Endothelial cell of umbilical vein (primary cell): ENCODE data around the gene SH3D19. TPM values are rescaled to one million over a fixed set of nuclear protein-coding genes. Genes with fewer than 3 reads are reported as not detected.

Source experiments
- BruUV-seq: library from RNA; stranded (reverse); fragments of 400-500 nt; replicated peaks from 2 replicates; lab custom pipeline; 2021; lab: Mats Ljungman, UMichigan
- CTCF ChIA-PET: fragments of 300-600, 350-600 bp; sonication (Branson Sonifier 250); formaldehyde crosslinking; loops from one replicate; lab custom pipeline; 2021; ENCODE audit warnings: antibody characterized with exemption, inconsistent platforms; lab: Charles Lee
- POLR2A ChIA-PET: fragments of 300-600, 350-600 bp; sonication (Branson Sonifier 250); formaldehyde crosslinking; loops from one replicate; lab custom pipeline; 2021; ENCODE audit warnings: antibody characterized with exemption, inconsistent platforms; lab: Charles Lee
- DNase-seq: peaks from one replicate; pipeline ENCODE4 v3.0.0-alpha.2; 2011; ENCODE audit warnings: low read depth, low spot score
- FAIRE-seq: peaks from 2 replicates; lab custom pipeline; 2011; peaks lifted over from hg19 to GRCh38; lab: Jason Lieb, UNC
- H2AFZ ChIP-seq: 2 replicates; pipeline ENCODE4 v1.6.0; 2012; ENCODE audit warnings: low read depth, low read length, control low read depth, inconsistent platforms
- H3K27ac ChIP-seq: 2 replicates; pipeline ENCODE4 v1.5.1; 2011; ENCODE audit warnings: low read depth, mild to moderate bottlenecking, control low read depth, low read length, moderate library complexity; ENCODE audit not compliant: insufficient read depth
- H3K27me3 ChIP-seq, 2 experiments: 2 replicates each; pipeline versions ENCODE4 v1.6.0 to v1.6.1; 2011; ENCODE audit warnings: low read length in 2 of 2, mixed read lengths in 1 of 2; ENCODE audit not compliant: control insufficient read depth in 2 of 2, insufficient read depth in 2 of 2
- H3K36me3 ChIP-seq, 2 experiments: 2 replicates in 1 of 2; 3 replicates in 1 of 2; pipeline ENCODE4 v1.5.1; 2011; ENCODE audit warnings: low read length in 2 of 2, mild to moderate bottlenecking in 1 of 2, moderate library complexity in 1 of 2; ENCODE audit not compliant: control insufficient read depth in 2 of 2, insufficient read depth in 2 of 2; ENCODE audit errors: extremely low read depth in 1 of 2
- H3K4me1 ChIP-seq: 3 replicates; pipeline ENCODE4 v1.5.1; 2011; ENCODE audit warnings: mild to moderate bottlenecking, low read length; ENCODE audit not compliant: control insufficient read depth, insufficient read depth; ENCODE audit errors: extremely low read depth
- H3K4me2 ChIP-seq: 2 replicates; pipeline ENCODE4 v1.6.1; 2011; ENCODE audit warnings: low read length, control low read depth, mixed read lengths; ENCODE audit not compliant: insufficient read depth
- H3K4me3 ChIP-seq, 3 experiments: fragments of 200-600 bp in 1 of 3; sonication (generic), shearing (Covaris generic) in 1 of 3; replicated peaks in 1 of 3; 2 replicates each; pipeline ENCODE4 v1.5.1; 2011 to 2016; ENCODE audit warnings: control low read depth in 3 of 3, low read length in 3 of 3, mild to moderate bottlenecking in 2 of 3, inconsistent platforms in 1 of 3, low read depth in 1 of 3, moderate library complexity in 1 of 3; ENCODE audit not compliant: insufficient read depth in 1 of 3
- H3K79me2 ChIP-seq: 2 replicates; pipeline ENCODE4 v1.6.0; 2012; ENCODE audit warnings: low read length, inconsistent platforms; ENCODE audit not compliant: control insufficient read depth, insufficient read depth
- H3K9ac ChIP-seq: replicated peaks from 2 replicates; pipeline ENCODE3; 2011; ENCODE audit warnings: low read length, control low read depth; ENCODE audit not compliant: insufficient read depth; ENCODE audit errors: extremely low read depth
- H3K9me1 ChIP-seq: replicated peaks from 3 replicates; pipeline ENCODE4 v1.6.0; 2011; ENCODE audit warnings: mild to moderate bottlenecking, low read length; ENCODE audit not compliant: control insufficient read depth, insufficient read depth; ENCODE audit errors: extremely low read depth
- H3K9me3 ChIP-seq: replicated peaks from 2 replicates; pipeline ENCODE4 v1.5.1; 2012; ENCODE audit warnings: low read length, inconsistent platforms; ENCODE audit not compliant: control insufficient read depth, insufficient read depth
- H4K20me1 ChIP-seq: replicated peaks from 2 replicates; pipeline ENCODE3; 2011; ENCODE audit warnings: mild to moderate bottlenecking, low read length; ENCODE audit not compliant: control insufficient read depth, insufficient read depth; ENCODE audit errors: extremely low read depth
- CTCF ChIP-seq, 2 donors: IDR thresholded peaks; 1 replicate in 1 of 2; 2 replicates in 1 of 2; pipeline ENCODE4 v1.5.1; 2011; ENCODE audit warnings: low read length in 2 of 2, mild to moderate bottlenecking in 2 of 2, moderate library complexity in 2 of 2, control low read depth in 1 of 2, inconsistent platforms in 1 of 2, low read depth in 1 of 2; ENCODE audit not compliant: insufficient read depth in 1 of 2; ENCODE audit errors: extremely low read depth in 1 of 2
- EZH2 ChIP-seq: IDR thresholded peaks from 2 replicates; pipeline ENCODE4 v1.6.1; 2012; ENCODE audit warnings: borderline replicate concordance, low read depth, mild to moderate bottlenecking, moderate library complexity, low read length, inconsistent platforms; ENCODE audit not compliant: severe bottlenecking
- FOS ChIP-seq: IDR thresholded peaks from 2 replicates; pipeline ENCODE4 v1.6.1; 2011; ENCODE audit warnings: mild to moderate bottlenecking, low read length, moderate library complexity, borderline replicate concordance; ENCODE audit not compliant: insufficient read depth
- GATA2 ChIP-seq: IDR thresholded peaks from 2 replicates; pipeline ENCODE4 v1.7.0; 2011; ENCODE audit warnings: low read depth, mild to moderate bottlenecking, moderate library complexity, mixed read lengths, low read length; ENCODE audit not compliant: insufficient read length, insufficient read depth
- JUN ChIP-seq: IDR thresholded peaks from 2 replicates; pipeline ENCODE4 v1.6.1; 2011; ENCODE audit warnings: borderline replicate concordance, low read depth; ENCODE audit not compliant: insufficient read length, insufficient read depth
- MYC ChIP-seq: IDR thresholded peaks from one replicate; pipeline ENCODE4 v1.6.1; 2011; ENCODE audit warnings: mild to moderate bottlenecking, low read depth, low read length
- POLR2A ChIP-seq: IDR thresholded peaks from 2 replicates; pipeline ENCODE4 v1.6.1; 2012; ENCODE audit warnings: low read depth, mild to moderate bottlenecking, control low read depth, low read length
- POLR2AphosphoS5 ChIP-seq: IDR thresholded peaks from 2 replicates; pipeline ENCODE4 v1.6.1; 2012; ENCODE audit warnings: low read depth, mild to moderate bottlenecking, control low read depth, low read length, moderate library complexity; ENCODE audit not compliant: insufficient read depth
- dilution Hi-C: fragments of 300-500 bp; cut with MboI; formaldehyde crosslinking; loops from one replicate; pipeline ENCODE4 v1.15.0; 2019; ENCODE audit warnings: low sequenced_read_pairs; ENCODE audit not compliant: extremely low pct_ligation_motif_present
- intact Hi-C: fragments of 100-400 bp; cut with micrococcal nuclease; formaldehyde crosslinking; loops from one replicate; pipeline ENCODE4 v1.10.0; 2022
- polyA plus RNA-seq, 4 experiments: library from polyadenylated mRNA; depleted of rRNA in 3 of 4; stranded (reverse) in 3 of 4; unstranded in 1 of 4; fragments of >200 nt; gene quantifications; 2 replicates each; pipeline versions ENCODE4 v1.2.1 to v1.2.3, GENCODE V29; 2011 to 2012; ENCODE audit warnings: missing spikeins in 1 of 4
- total RNA-seq: library from RNA; stranded (reverse); gene quantifications from 2 replicates; pipeline ENCODE4 v1.2.3, GENCODE V29; 2021
- TF ChIP-seq, protein P1 (sequence below): IDR thresholded peaks from 2 replicates; pipeline ENCODE4 v1.6.1; 2011; ENCODE audit not compliant: insufficient read depth, insufficient read length

SH3D19 gene
- total and polyA plus RNA-seq, 2 donors (not counting 3 experiments of a cell fraction or from before 2014, with no cell fraction given) = 37.5 to 92.8 TPM

DNA sequence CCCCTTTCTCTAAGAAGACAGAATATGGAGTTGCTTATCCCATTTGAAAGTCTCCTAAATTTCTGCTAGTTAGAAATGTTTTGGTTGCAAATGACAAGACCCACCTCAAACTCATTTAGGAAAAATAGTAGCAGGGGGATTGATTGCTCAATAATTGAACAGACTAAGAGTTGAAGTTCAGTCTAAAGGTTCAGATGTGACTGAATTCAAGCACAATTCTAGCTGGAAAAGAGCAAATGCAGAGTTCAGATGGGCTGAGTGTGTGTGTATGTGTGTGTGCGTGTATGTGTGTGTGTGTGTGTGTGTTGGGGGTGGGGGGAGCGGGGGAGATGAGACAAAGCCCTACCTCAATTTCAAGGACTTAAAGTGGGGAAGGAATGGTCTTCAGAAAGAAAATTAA is 35.7 kb upstream of the SH3D19 start:
- ChIA-PET CTCF (interaction anchor here (3.2 kb wide), 1 partner anchor 244 kb away, joined by 17 read pairs; no protein-coding TSS in a partner anchor), POLR2A (no interaction called here)
- intact Hi-C loops = loop anchor here (5.0 kb wide), 1 partner anchor 134 kb away; no protein-coding TSS in a partner anchor
- no peak overlapping the region for H3K27ac ChIP-seq
- no peaks in the 10 kb centered on the region for H3K79me2 ChIP-seq
- no peak overlapping the region for H3K9ac ChIP-seq
- H3K9me3 ChIP-seq = no peaks in the 10 kb centered on the region
- DNase-seq (no peak), FAIRE-seq (no peak)
- no peak overlapping the region for H3K4me2 ChIP-seq
- H3K4me1 ChIP-seq = no peaks in the 10 kb centered on the region
- no TSS peak for BruUV-seq
- no peaks in the 10 kb centered on the region for H3K36me3 ChIP-seq
- dilution Hi-C loops = no loop called here
- no peak overlapping the region for H2AFZ ChIP-seq
- no peaks in the 10 kb centered on the region for H3K9me1 ChIP-seq
- H3K4me3 ChIP-seq = no peak overlapping the region
- no peaks in the 10 kb centered on the region for H3K27me3 ChIP-seq
- no peaks in the 10 kb centered on the region for H4K20me1 ChIP-seq
- TF ChIP-seq MYC = no peak
- TF ChIP-seq, protein P1, sequence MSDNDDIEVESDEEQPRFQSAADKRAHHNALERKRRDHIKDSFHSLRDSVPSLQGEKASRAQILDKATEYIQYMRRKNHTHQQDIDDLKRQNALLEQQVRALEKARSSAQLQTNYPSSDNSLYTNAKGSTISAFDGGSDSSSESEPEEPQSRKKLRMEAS = no peak

GRCh38 chr4:151359576-151359975 is 34.2 kb upstream of the SH3D19 start:
- Histone ChIP-seq H3K4me1 (no peaks in the 10 kb centered on the region), H3K27ac (no peak overlapping the region), H3K4me3 (no peak overlapping the region), H3K36me3 (no peaks in the 10 kb centered on the region), H3K27me3 (no peaks in the 10 kb centered on the region), H3K9ac (no peak overlapping the region), H3K79me2 (no peaks in the 10 kb centered on the region), H3K9me1 (no peaks in the 10 kb centered on the region), H2AFZ (no peak overlapping the region), H3K4me2 (no peak overlapping the region), H3K9me3 (no peaks in the 10 kb centered on the region), H4K20me1 (no peaks in the 10 kb centered on the region)
- intact Hi-C loops = no loop called here
- DNase-seq (peak; percentile 34), FAIRE-seq (no peak)
- CTCF ChIA-PET = interaction anchor here (0.7 to 3.2 kb wide), 10 partner anchors 35 to 285 kb away, joined by 3 to 17 read pairs (median 4); partner anchors contain the start of genes PRSS48 and SH3D19
- POLR2A ChIA-PET = no interaction called here
- dilution Hi-C loops = no loop called here
- BruUV-seq = no TSS peak
- TF ChIP-seq, protein P1 = no peak
- no peak for TF ChIP-seq CTCF (IDR thresholded peaks at IDR 0.05; ENCODE audit: extremely low read depth in 1 of 2, insufficient read depth in 1 of 2, low read depth in 1 of 2, low read length in 2 of 2)
- no peak for TF ChIP-seq GATA2
- TF ChIP-seq EZH2 = no peak
- no peak for TF ChIP-seq MYC
- no peak for TF ChIP-seq POLR2A
- TF ChIP-seq FOS = no peak
- TF ChIP-seq POLR2AphosphoS5 = no peak
- no peak for TF ChIP-seq JUN
